Skeletal muscle satellite cell (primary cell): ENCODE data around the gene METTL15.
"Not testable (repeated sequence)": the region's sequence is repeated elsewhere in the genome, so short reads cannot be mapped to it uniquely, and the experiment has no call there.

ENCODE experiments used
- H3K27me3 ChIP-seq: 2 replicates; pipeline ENCODE4 v1.7.0; 2013; ENCODE audit warnings: low read length; ENCODE audit not compliant: control insufficient read depth, insufficient read depth
- H3K36me3 ChIP-seq: 2 replicates; pipeline ENCODE4 v1.7.0; 2013; ENCODE audit warnings: mild to moderate bottlenecking, control low read depth, low read length; ENCODE audit not compliant: insufficient read depth
- H3K4me1 ChIP-seq: 2 replicates; pipeline ENCODE4 v1.7.0; 2013; ENCODE audit warnings: low read length; ENCODE audit not compliant: control insufficient read depth, insufficient read depth
- H3K4me2 ChIP-seq: 2 replicates; pipeline ENCODE4 v1.7.0; 2013; ENCODE audit warnings: mild to moderate bottlenecking, low read length
- H3K4me3 ChIP-seq: 2 replicates; pipeline ENCODE4 v1.7.0; 2013; ENCODE audit warnings: low read length
- H3K9ac ChIP-seq: 2 replicates; pipeline ENCODE4 v1.7.0; 2013; ENCODE audit warnings: mild to moderate bottlenecking, low read depth, low read length, moderate library complexity
- H3K9me3 ChIP-seq: replicated peaks from 2 replicates; pipeline ENCODE4 v1.7.0; 2013; ENCODE audit warnings: mild to moderate bottlenecking, control low read depth, low read length

The METTL15 gene

DNA sequence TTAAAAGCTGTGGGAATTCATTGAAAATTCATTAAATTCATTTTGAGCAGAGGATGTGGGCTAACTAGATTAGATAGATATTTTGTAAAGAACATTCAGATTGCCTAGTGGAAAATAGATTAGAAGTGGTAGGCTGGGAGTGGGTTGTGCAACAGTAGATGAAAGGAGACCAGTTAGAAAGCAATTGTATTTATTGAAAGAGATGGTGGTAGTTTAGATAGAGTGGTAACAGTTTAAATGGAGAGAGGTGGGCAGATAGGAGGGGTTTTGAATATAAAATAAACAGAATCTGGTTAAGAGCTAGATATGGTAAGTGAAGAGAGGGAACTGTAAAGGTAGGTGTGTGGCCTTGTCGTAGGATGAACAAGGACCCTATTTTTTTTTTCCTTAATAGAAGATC, 34.5 kb downstream of the METTL15 start:
- Histone ChIP-seq H3K4me2 (no peak overlapping the region), H3K4me1 (peaks cover 12% of the 10 kb centered on the region), H3K36me3 (peaks cover 11% of the 10 kb centered on the region), H3K27me3 (no peaks in the 10 kb centered on the region), H3K4me3 (no peak overlapping the region), H3K9me3 (peaks cover 7% of the 10 kb centered on the region), H3K9ac (no peak overlapping the region)

DNA sequence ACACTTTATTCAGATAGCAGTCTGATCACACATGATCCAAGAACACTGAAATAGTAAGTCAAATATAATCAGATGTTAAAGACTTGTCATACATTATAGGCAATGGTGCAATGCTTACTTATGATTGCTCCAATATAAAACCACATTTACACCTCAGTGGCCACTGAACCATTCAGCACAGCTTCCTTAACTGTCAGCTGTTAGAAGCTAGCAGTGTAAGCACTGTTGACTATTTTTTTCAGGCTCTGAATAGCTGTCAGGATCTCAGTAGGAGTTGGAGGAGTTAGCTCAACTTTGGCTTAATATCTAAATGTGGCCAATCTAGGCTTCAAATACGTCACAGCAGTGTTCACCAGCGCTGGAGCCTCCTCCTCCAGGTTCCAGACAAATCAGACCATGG, 36.6 kb downstream of the METTL15 start:
- Histone ChIP-seq H3K27me3 (no peaks in the 10 kb centered on the region), H3K4me3 (no peak overlapping the region), H3K9me3 (peaks cover 7% of the 10 kb centered on the region), H3K4me2 (no peak overlapping the region), H3K36me3 (peaks cover 11% of the 10 kb centered on the region), H3K4me1 (peaks cover 12% of the 10 kb centered on the region), H3K9ac (no peak overlapping the region)

DNA sequence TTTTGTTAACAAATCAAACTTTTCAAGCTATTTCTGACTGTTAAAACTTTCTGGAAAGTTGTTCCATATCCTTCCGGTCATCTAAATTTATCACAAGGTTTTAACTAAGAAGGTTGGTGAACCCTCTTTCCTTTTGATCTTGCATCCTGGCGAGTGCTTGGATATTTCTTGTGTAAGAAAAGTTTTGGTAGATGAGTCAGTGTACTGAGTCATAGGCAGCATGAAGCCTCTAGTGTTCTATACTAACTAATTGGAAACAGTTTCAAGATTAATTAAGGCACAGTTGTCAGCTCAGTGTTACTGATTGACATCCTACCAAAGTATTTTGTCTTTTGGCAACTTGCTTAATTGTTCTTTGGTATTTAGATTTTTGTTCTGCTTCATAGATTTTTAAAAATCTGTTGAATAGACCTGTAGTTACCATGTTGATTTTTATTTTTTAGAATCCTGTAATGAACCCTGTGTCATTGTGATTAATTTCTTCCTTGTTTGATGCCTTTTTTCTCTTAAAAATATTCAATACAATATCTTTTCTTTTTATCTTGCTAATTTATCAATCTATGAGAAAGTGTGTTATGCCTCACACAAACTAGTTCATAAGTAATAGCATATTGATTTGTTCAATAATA, 38.0 kb downstream of the METTL15 start:
- Histone ChIP-seq H3K4me3 (no peak overlapping the region), H3K9me3 (no peaks in the 10 kb centered on the region), H3K36me3 (no peaks in the 10 kb centered on the region)

DNA sequence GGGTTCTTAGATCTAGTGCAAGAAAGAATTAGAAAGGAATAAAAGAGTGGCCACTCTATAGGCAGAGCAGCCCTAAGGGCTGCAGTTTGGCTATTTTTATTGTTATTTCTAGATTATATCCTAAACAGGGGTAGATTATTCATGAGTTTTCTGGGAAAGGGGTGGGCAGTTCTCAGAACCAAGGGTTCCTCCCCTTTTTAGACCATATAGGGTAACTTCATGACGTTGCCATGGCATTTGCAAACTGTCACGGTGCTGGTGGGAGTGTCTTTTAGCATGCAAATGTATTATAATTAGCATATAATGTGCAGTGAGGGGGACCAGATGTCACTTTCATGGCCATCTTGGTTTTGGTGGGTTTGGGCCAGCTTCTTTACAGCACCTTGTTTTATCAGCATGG, 44.6 kb downstream of the METTL15 start:
- Histone ChIP-seq H3K4me1 (no peaks in the 10 kb centered on the region), H3K4me3 (no peak overlapping the region), H3K36me3 (peaks cover 14% of the 10 kb centered on the region), H3K9ac (no peak overlapping the region), H3K9me3 (no peaks in the 10 kb centered on the region), H3K27me3 (no peaks in the 10 kb centered on the region), H3K4me2 (no peak overlapping the region)

More for the DNA sequence above, 38.0 kb downstream of the METTL15 start:
- Histone ChIP-seq H3K9ac (no peak overlapping the region), H3K4me2 (peak overlapping the region; percentile 20), H3K4me1 (peaks cover 12% of the 10 kb centered on the region), H3K27me3 (no peaks in the 10 kb centered on the region)

DNA sequence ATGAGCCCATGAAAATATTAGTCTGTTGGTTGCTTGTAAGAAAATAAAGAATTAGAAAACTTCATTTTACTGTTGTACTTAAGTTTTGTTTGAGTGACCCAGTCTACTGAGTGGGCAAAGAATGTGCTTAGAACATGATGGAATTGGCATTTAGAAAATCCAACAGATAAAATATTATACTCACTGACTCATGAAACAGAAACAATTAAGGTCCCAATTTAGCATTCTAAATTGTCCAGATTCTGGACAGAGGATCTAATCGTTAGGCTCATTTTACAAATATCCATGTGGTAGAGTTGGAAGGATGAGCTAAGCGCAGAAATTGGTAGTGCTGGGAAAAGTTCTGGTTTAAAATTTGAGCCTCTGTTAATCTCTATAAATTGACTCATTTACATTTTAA, 45.4 kb downstream of the METTL15 start:
- no peaks in the 10 kb centered on the region for H3K9me3 ChIP-seq

DNA sequence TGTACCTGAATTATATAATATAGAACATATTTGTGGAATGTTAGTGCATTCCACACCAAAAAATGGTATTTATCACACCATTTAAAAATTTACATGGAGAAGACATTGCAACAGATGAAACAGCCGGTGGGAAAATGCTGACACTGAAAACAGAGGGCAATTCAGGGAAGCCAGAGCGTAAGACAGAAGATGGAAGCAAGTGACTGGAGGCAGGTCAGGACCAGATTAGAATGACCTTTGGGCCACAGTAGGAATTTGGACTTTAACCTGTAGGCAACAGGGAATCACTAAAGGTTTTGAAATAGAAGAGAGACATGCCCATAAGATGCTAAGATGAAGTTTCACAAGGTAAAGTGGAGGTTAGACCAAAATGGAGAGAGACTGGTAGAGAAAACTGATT, 60.5 kb downstream of the METTL15 start:
- H3K4me1 ChIP-seq, result peaks cover 9% of the 10 kb centered on the region
- H3K27me3 ChIP-seq, result no peaks in the 10 kb centered on the region
- no peak overlapping the region for H3K4me3 ChIP-seq
- H3K4me2 ChIP-seq, result no peak overlapping the region
- peaks cover 3% of the 10 kb centered on the region for H3K9me3 ChIP-seq
- H3K9ac ChIP-seq, result no peak overlapping the region
- H3K36me3 ChIP-seq, result no peaks in the 10 kb centered on the region

More for the DNA sequence above, 45.4 kb downstream of the METTL15 start:
- Histone ChIP-seq H3K27me3 (no peaks in the 10 kb centered on the region), H3K4me3 (no peak overlapping the region), H3K4me2 (no peak overlapping the region), H3K4me1 (no peaks in the 10 kb centered on the region), H3K9ac (no peak overlapping the region), H3K36me3 (peaks cover 20% of the 10 kb centered on the region)

DNA sequence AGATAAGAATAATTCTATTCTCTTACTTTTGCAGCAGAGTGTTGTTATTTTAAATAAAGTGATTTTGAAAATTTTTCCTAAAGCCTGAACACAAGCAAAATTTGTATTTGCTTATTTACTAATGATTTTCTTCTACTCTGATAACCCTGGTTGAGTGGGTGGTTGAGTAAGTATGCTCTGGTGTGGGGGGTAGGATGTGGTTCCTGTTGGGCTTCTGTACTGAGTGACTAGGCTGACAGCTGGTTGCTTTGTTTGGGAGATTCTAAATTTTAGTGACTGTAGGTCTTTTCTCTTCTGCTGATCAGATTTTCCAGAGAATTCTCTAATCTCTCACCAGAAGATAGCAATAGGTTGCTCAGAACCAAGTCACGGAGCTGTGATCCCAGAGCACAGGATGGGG, 61.6 kb downstream of the METTL15 start:
- Histone ChIP-seq H3K9ac (peak overlapping the region; percentile 31), H3K9me3 (peaks cover 6% of the 10 kb centered on the region), H3K4me3 (no peak overlapping the region), H3K27me3 (no peaks in the 10 kb centered on the region), H3K36me3 (no peaks in the 10 kb centered on the region), H3K4me1 (peaks cover 9% of the 10 kb centered on the region), H3K4me2 (peak overlapping the region; percentile 60)

DNA sequence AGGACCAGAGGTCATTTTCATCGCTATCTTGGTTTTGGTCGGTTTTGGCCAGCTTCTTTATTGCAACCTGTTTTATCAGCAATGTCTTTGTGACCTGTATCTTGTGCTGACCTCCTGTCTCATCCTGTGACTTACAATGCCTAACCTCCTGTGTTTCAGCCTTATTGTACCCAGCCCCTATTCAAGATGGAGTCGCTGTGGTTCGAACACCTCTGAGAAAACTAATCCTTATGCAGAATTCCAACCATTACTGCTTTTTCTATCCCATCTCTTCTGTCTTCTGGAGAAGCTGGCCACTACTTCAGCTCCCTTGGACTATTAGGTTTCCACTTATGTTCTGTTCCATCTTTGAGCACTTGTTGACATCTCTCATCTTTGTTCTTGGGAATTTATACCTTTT, 62.6 kb downstream of the METTL15 start:
- Histone ChIP-seq H3K9ac (no peak overlapping the region), H3K4me1 (peaks cover 9% of the 10 kb centered on the region), H3K4me2 (no peak overlapping the region), H3K27me3 (no peaks in the 10 kb centered on the region), H3K9me3 (peaks cover 4% of the 10 kb centered on the region), H3K4me3 (no peak overlapping the region), H3K36me3 (no peaks in the 10 kb centered on the region)

DNA sequence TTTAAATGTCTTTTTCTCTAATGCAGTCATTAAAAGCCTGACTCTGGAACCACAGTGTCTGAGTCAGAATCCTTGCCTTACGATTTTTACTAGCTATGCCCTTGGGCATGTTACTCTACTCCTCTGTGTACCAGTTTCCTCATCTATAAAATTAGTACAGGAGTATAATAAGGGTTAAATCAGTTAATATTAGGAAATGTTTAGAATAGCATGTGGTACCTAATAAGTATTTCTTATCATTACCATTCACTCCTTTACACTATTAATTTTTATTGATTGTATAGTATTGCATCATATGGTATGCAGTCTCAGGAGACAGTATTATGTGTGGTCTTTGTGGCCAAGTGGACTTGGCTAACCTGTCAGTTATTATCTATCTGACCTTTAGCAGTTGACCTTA, 68.2 kb downstream of the METTL15 start:
- Histone ChIP-seq H3K4me1 (no peaks in the 10 kb centered on the region), H3K27me3 (no peaks in the 10 kb centered on the region), H3K36me3 (no peaks in the 10 kb centered on the region), H3K4me3 (no peak overlapping the region), H3K4me2 (no peak overlapping the region), H3K9ac (no peak overlapping the region), H3K9me3 (peaks cover 3% of the 10 kb centered on the region)

DNA sequence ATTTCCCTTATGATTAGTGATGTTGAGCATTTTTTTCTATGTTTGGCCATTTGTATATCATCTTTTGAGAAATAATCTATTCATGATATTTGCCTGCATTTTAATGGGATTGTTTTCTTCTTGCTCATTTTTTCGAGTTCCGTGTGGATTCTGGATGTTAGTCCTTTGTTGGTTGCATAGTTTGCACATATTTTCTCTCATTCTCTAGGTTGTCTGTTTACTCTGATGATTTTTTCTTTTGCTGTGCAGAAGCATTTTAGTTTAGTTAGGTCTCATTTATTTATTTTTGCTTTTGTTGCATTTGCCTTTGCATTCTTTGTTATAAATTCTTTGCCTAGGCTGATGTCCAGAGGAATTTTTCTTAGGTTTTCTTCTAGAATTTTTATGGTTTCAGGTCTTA, 87.3 kb downstream of the METTL15 start:
- Histone ChIP-seq H3K4me1 (no peaks in the 10 kb centered on the region), H3K9ac (no peak overlapping the region), H3K36me3 (no peaks in the 10 kb centered on the region), H3K4me3 (no peak overlapping the region), H3K4me2 (no peak overlapping the region), H3K9me3 (peaks cover 2% of the 10 kb centered on the region), H3K27me3 (no peaks in the 10 kb centered on the region)

DNA sequence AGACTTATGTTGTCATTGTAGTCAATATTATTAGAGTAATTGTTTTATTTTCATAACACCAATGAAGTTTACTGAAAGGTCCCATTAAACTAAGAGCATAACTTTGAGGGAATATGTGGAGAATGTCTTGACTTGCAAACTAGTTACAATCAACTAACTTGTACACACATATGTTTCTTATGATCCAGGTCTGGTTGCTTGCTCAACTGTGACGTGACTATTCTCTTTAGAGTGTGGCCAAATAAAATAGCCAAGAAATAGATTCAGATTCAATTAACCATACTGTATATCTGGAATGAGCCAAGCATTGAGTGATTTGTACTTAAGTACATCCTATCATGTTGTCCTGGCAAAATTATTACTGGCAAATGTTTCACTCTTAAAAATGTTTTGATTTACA, 101.7 kb downstream of the METTL15 start:
- Histone ChIP-seq H3K9me3 (no peaks in the 10 kb centered on the region), H3K4me2 (no peak overlapping the region), H3K27me3 (no peaks in the 10 kb centered on the region), H3K4me3 (no peak overlapping the region), H3K36me3 (peaks cover 9% of the 10 kb centered on the region), H3K9ac (no peak overlapping the region), H3K4me1 (no peaks in the 10 kb centered on the region)

DNA sequence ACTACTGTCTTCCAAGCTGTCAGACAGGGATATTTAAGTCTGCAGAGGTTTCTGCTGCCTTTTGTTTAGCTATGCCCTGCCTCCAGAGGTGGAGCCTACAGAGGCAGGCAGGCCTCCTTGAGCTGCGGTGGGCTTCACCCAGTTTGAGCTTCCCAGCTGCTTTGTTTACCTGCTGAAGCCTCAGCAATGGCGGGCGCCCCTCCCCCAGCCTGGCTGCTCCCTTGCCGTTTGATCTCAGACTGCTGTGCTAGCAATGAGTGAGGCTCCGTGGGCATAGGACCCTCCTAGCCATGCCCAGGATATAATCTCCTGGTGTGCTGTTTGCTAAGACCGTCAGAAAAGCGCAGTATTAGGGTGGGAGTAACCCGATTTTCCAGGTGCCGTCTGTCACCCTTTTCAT, 113.9 kb downstream of the METTL15 start:
- H3K4me2 ChIP-seq, H3K9ac ChIP-seq, H3K4me1 ChIP-seq, H3K36me3 ChIP-seq, H3K4me3 ChIP-seq, H3K27me3 ChIP-seq, H3K9me3 ChIP-seq: not testable (repeated sequence)
